ENCODE measurements around the gene PSMD2.

Gene PSMD2

GRCh38 chr3:184282941-184283340 is 16.1 kb upstream of the PSMD2 start:
- no peak for DNase-seq

GRCh38 chr3:184283681-184284080 is 15.4 kb upstream of the PSMD2 start:
- DNase-seq: no peak

GRCh38 chr3:184284696-184285095 is 14.3 kb upstream of the PSMD2 start:
- DNase-seq: no peak

GRCh38 chr3:184289426-184289938 is 9.6 kb upstream of the PSMD2 start:
- DNase-seq: peak; percentile 64

- DNase-seq: no peak
Measured at GRCh38 chr3:184290331-184290730, 8.7 kb upstream of the PSMD2 start.

GRCh38 chr3:184291044-184291737 is 7.8 kb upstream of the PSMD2 start:
- DNase-seq: no peak

GRCh38 chr3:184291738-184292445 is 7.1 kb upstream of the PSMD2 start:
- DNase-seq: no peak

GRCh38 chr3:184295771-184296170 is 3.3 kb upstream of the PSMD2 start:
- DNase-seq: no peak

- DNase-seq: no peak
Measured at GRCh38 chr3:184296616-184297015, 2.4 kb upstream of the PSMD2 start.

- DNase-seq: no peak
Measured at GRCh38 chr3:184299488-184300377, 692 bp downstream of the PSMD2 start.

- DNase-seq: no peak
Measured at GRCh38 chr3:184300378-184300720, 1.3 kb downstream of the PSMD2 start.

- no peak for DNase-seq
Measured at GRCh38 chr3:184305577-184305976, 6.5 kb downstream of the PSMD2 start.

- no peak for DNase-seq
Measured at GRCh38 chr3:184306341-184306972, 7.4 kb downstream of the PSMD2 start.

GRCh38 chr3:184307915-184308314 is 8.9 kb downstream of the PSMD2 start:
- DNase-seq: no peak

- no peak for DNase-seq
Measured at GRCh38 chr3:184308744-184309143, 9.7 kb downstream of the PSMD2 start.

- DNase-seq: no peak
Measured at GRCh38 chr3:184311633-184312032, 12.6 kb downstream of the PSMD2 start.

- DNase-seq: peak; percentile 94
Measured at GRCh38 chr3:184314363-184314699, 15.3 kb downstream of the PSMD2 start, which contains the start of gene EIF4G1. Gene EIF4G1 (plus strand): TSS chr3:184314606. CDS start chr3:184315797, 1,191 bp downstream.

GRCh38 chr3:184314700-184315542 is 15.9 kb downstream of the PSMD2 start:
- DNase-seq: peak; percentile 66

GRCh38 chr3:184315543-184315867 is 16.5 kb downstream of the PSMD2 start:
- no peak for DNase-seq

GRCh38 chr3:184315871-184316661 is 17.0 kb downstream of the PSMD2 start:
- no peak for DNase-seq

- DNase-seq: no peak
Measured at GRCh38 chr3:184316792-184317191, 17.8 kb downstream of the PSMD2 start.
